ENCODE results near the gene RPS2.
"Not testable (repeated sequence)": the region's sequence is repeated elsewhere in the genome, so short reads cannot be mapped to it uniquely, and the experiment has no call there.

The RPS2 gene

DNA sequence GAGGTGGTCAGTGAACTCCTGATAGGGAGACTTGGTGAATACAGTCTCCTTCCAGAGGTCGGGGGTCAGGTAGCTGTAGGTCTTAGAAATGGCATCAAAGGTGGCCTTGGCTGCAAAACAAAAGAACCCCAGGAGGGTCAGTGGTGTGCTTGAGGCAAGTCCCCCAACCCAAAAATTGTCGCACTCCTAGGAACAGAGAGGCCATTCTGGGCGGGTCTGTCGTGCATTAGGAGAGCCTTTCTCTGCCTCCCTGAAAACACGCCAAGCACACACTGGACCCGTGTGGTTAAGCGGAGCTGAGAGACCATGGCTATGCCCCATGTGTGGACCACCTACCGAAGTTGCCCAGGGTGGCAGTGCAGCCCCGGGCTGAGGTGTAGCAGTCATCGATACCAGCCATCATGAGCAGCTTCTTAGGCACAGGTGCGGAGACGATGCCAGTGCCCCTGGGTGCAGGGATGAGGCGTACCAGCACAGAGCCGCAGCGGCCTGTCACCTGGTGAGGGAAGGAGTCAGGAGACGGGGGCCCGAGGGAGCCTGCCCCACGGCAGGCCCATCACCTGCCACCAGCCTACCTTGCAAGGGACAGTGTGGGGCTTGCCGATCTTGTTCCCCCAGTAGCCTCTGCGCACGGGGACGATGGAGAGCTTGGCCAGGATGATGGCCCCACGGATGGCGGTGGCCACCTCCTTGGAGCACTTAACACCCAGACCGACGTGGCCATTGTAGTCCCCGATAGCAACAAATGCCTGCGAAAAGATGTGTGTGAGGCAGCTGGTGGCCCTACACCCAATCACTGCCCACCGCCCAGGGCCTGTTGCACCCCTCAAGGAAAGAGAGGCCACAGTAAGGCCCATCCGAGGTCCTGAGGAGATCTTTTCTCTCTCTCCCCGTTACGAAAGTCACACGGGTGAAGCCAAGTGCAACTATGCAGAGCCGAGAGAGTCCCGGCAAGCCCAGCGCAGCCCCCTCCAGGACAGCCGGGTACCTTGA is 2.2 kb downstream of the RPS2 start:
- DNase-seq, result not testable (repeated sequence)

DNA sequence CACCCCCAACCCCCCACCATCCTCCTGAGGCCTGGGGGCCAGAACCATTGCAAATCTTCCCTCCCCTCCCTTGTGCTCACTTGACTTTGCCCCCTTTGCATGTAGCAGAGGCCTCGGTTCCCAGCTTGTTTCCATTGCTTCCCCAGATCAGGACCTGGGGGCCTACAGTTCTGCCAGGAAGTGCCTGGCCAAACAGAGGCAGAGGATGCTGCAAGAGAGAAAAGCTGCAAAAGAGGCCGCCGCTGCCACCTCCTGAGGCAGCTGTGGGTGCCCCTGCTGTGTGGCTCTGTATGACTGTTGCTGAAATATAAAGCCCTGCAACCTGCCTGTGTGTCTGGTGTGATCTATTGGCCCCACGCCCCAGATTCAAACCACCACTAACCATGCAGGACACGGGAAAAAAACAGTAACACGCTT is 3.0 kb downstream of the RPS2 start:
- no peak for DNase-seq

DNA sequence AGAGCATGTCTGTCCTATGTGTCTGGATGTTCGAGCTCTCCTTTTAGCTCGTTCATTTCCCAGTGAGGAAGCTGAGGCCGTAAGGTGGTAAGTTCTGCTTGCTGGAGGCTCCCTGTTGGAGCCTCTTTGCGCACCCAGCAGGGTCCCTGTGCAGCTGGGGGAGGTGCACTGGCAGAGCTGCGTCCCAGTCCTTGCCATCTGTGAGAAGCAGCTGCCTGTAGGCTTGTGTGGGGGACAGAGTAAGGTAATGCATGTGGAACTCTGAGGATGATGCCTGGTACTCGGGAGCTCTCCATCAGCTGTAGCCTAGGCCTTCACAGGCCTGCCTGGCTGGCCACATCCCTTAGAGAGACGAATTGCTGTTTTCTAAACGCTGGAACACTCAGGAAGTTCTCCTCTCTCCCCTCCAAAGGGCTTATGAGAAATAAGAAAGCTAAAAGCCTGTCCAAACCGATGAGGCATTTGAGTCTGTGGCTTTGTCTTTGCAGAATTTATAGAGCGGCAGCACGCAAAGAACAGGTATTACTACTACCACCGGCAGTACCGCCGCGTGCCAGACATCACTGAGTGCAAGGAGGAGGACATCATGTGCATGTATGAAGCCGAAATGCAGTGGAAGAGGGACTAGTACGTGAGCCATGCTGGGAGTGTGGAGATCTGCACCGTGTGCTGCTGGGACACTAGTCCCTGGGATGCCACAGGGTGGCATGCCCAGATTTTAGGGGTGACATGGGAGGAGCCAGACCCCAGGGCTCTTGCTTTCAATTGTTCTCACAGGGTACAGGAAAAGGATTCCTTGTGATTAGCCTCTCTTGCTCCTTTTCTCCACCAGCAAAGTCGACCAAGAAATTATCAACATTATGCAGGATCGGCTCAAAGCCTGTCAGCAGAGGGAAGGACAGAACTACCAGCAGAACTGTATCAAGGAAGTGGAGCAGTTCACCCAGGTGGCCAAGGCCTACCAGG is 3.7 kb downstream of the RPS2 start:
- peak in 1 of 2 experiments; percentile 48 for DNase-seq

DNA sequence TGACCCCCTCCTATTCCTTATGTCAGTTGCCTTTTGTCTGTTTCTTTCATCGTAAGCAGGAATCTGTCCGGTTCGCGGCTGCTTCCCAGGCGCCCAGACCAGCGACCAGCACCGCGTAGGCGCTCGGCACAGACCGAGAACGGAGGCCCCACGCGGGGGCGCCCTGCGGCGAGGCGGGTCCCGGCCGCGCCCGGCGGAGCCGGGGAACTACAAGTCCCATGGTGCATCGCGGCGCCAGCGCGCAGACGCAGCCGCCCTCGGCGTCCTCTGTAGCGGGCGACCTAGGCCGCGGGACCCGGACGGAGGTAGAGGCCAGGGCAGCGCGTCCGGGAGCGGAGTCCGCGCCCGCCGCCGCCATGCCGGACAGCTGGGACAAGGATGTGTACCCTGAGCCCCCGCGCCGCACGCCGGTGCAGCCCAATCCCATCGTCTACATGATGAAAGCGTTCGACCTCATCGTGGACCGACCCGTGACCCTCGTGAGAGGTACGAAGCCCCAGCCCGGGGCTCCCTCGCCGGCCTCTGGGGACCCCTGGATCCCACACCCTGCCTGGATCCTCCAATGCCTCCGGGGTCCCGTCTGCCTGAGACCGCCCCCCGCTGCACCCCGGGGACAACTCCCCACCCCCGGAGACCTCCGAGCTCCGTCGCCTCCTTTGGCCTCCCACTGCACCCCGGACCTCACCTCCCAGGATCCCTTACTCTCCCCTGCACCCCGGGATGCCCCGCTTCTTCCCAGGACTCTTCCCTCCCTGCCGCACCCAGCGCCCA is 5.2 kb downstream of the RPS2 start, which contains the start of gene NDUFB10:
NDUFB10 (plus strand) TSS at position 270 of the 771 bp plus-strand sequence; CDS start at position 357, 87 bp downstream.
- DNase-seq, result peak; percentile 50 to 72

- no peak for DNase-seq
Observed at GRCh38 chr16:1958715-1959268, 5.8 kb downstream of the RPS2 start.

GRCh38 chr16:1958143-1958491 is 6.5 kb downstream of the RPS2 start:
- DNase-seq, result not testable (repeated sequence)

DNA sequence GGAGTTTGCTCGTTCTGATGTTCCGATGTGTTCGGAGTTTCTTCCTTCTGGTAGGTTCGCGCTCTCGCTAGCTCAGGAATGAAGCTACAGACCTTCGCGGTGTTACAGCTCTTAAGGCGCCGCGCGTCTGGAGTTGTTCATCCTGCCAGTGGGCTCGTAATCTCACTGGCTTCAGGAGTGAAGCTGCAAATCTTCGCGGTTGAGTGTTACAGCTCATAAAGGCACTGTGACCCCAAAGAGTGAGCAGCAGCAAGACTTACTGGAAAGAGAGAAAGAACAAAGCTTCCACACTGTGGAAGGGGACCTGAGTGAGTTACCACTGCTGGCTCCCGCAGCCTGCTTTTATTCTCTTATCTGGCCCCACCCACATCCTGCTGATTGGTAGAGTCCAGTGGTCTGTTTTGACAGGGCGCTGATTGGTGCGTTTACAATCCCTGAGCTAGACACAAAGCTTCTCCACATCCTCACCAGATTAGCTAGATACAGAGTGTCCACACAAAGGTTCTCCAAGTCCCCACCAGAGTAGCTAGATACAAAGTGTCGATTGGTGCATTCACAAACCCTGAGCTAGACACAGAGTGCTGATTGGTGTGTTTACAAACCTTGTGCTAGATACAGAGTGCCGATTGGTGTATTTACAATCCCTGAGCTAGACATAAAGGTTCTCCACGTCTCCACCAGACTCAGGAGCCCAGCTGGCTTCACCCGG is 7.0 kb downstream of the RPS2 start:
- DNase-seq, result not testable (repeated sequence)

DNA sequence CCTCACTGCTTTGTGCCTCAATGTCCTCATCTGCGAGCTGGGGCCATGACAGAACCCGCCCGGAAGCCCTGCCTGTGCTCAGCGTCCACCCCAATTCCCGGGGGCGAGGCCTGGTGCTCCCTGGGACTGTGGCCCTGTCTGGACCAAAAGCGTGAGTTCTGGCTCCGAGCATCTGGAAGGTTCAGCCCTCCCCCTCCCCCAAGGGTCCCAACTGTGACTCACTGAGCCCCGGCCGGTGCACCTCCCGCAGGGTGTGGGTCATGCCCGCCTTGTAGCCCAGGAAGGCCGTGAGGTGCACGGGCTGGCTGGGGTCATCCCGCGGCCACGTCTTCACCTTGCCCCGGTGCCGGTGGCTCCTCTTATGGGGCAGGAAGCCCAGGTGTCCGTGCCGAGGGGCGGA is 10.9 kb downstream of the RPS2 start:
- no peak for DNase-seq

GRCh38 chr16:1950559-1950958 is 14.1 kb downstream of the RPS2 start:
- DNase-seq, result no peak

- no peak for DNase-seq
Observed at GRCh38 chr16:1950047-1950446, 14.6 kb downstream of the RPS2 start.

GRCh38 chr16:1949507-1949906 is 15.1 kb downstream of the RPS2 start:
- no peak for DNase-seq

DNA sequence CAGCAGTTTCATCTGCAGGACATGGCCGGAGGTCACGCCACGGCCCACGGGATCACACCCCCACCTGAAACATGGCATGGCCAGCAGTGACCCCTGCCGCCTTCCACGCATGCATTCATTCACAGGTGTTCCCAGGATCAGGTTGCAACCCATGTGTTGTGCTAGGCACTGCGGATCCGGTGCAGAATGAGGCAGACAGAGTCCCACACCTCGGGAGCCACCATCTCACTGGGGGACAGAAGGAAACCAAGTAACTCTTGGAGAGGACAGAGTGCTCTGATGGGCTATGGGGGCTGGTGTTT is 17.3 kb downstream of the RPS2 start:
- DNase-seq, result no peak

DNA sequence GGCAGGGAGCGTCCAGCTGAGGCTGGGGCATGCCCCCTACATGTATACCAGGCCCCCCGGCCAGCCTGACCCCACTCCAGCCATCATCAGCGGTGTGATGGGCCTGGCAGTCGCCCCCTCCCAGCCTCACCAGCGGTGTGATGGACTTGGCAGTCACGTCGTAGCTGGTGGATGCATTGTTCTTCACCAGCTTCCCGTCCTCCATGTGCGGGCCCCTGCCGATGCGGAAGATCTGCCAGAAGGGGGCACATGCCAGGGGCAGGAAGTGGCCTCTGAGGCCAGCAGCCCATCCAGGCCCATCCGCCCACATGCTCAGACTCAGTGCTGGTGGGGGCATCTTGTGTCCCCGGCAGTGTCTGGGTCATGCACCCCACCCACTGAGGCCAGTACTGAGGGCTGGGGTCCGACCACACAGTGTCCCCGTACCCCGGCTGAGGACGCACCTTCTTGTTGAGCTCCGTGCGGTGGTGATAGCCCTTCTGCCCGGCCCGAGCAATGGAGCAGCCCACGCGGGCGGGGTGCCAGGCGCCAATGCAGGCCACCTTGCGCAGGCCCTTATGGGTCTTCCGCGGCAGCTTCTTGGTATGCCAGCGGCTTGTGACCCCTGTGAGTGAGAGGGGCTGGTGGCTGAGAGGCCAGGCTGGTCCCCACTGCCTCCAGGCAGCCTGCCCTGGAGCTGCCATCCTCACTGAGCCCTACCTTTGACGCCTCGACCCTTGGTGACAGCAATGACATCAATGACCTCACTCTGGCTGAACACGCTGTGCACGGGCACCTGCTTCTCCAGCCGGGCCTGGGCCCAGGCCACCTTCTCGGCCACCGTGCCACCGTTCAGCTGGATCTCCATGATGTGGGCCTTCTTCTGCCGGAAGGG is 17.9 kb downstream of the RPS2 start:
- DNase-seq, result no peak

GRCh38 chr16:1945559-1946391 is 18.9 kb downstream of the RPS2 start:
- no peak for DNase-seq

DNA sequence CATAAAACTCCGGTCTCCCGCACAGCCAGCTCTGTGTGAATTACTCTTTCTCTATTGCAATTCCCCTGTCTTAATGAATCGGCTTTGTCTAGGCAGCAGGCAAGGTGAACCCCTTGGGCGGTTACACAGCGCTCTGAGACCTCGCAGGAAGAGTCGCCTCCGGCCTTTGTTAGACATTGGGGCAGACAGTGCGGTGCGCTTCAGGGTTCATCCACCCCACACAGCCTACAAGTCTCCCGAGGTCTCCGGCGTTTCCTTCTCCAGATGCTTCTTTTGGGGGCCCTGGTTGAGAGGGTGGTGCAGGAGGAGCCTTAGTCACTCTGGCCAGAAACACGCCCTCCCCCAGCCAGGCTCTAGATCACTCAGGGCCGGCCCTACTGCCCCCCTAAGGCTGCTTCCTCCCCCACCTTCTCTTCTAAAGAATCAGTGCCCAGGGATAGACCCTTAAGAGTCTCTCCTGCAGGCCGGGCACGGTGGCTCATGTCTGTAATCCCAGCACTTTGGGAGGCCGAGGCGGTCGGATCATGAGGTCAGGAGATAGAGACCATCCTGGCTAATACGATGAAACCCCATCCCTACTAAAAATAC is 19.9 kb downstream of the RPS2 start:
- no peak for DNase-seq

DNA sequence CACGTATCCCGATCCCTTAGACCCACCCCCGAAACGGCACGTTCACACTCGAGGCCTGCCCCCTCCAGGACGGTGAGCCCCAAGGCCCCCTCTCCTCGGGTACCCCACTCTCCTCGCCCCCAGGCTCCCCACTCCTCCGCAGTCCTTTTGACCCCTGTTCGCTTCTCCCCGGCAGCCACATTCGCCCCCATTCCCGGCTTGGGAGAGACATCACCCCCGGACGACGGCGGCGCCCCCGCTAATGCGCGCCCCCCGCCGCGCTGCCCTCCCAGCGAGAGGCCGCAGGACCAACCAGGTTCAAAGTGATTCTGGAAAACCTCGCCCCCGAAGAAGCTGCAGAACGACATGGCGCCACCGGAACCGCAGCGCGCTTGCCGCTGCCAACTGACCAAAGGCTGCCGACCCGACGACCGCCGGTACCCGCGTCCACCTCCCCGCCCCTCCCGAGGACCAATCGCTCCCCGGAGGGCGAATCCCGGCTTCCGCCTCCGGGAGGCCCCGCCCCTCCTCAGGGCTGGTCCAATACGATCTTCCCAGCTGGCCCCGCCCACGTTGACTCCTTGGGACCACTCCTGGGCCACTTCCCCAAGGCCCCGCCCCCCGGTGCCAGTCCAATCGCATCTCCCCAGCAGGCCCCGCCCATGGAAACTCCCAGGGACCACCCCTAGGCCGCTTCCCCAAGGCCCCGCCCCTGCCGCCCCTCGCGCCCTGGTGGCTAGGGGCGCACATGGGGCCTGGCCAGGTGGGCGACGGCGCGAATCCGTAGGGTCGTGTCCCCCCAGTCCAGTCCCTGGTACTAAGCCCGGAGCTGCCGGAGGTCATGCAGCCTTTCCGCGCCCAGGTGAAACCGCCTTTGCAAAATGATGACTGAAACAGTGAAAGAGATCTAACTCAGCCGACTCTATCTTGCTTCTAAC is 21.6 kb downstream of the RPS2 start, which contains the start of gene MSRB1:
MSRB1 (minus strand) TSS at position 390 of the 917 bp plus-strand sequence; CDS start at position 347, 43 bp downstream.
- peak; percentile 90 to 92 for DNase-seq

DNA sequence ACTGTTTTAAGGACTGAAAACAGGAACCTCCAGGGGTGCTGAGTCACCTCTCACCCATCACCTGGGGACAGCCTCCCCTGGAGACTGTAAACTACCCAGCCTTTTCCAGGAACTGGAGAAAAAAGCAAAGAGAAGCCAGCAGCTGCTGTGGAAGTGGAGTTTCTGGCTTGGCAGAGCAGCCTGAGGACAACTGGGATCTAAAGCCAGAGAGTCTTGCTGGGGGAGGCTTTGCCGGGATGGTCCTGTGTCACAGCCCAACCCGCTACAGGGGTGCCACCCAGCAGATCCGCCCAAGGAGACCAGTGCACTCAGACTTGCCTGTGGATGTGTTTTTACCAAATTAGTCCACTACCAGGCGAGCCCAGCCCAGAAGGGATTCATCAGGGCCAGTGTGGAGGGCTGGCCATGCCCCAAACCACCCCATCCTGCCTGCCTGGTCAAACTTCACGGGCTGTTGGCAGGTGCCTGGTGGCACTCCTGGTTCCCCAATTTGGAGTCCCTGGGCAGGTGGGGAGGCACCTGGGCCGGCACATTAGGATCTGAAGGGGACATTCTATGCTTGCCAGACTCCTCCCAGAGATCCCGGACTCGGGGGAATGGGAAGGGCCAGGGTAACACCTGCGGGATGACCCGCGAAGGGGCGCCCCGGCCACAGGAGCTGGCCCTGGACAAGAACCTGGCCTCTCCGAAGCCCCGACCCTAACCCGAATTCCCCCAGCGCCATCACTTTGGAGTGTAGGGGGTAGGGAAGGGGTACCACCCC is 22.4 kb downstream of the RPS2 start:
- DNase-seq, result no peak

All from SW 1271 (cell line).